Omental fat pad (tissue), 4 donors: ENCODE data around the gene GATC. TPM values are rescaled to one million over a fixed set of nuclear protein-coding genes. Genes with fewer than 3 reads are reported as not detected.
"Not testable (repeated sequence)": the region's sequence is repeated elsewhere in the genome, so short reads cannot be mapped to it uniquely, and the experiment has no call there.

Experiments
- ATAC-seq: fragments of 150-250 bp; one replicate; pipeline ENCODE4 v1.9.1; 2016; ENCODE audit warnings: mild to moderate bottlenecking, moderate library complexity; ENCODE audit not compliant: low FRiP score
- DNase-seq: peaks from one replicate; pipeline ENCODE4 v3.0.0-alpha.2; 2019; ENCODE audit warnings: low spot score
- CTCF ChIP-seq, 3 donors: fragments of 450-650 bp; IDR thresholded peaks; one replicate each; pipeline ENCODE4 v1.5.1; 2016 to 2017; ENCODE audit warnings: antibody characterized with exemption in 3 of 3, mild to moderate bottlenecking in 3 of 3, moderate library complexity in 2 of 3
- total RNA-seq, 4 donors: library from RNA; depleted of rRNA; stranded (reverse); fragments of >200 nt; gene quantifications; one replicate each; pipeline ENCODE4 v1.1.0, GENCODE V29; 2016

GATC gene
- total RNA-seq, 4 donors from 2014 or later = 22.8 to 30.7 (median 24.2) TPM

GRCh38 chr12:120432772-120433525 lies 13.3 kb upstream of the GATC start:
- no peak for DNase-seq
- TF ChIP-seq CTCF (IDR thresholded peaks at IDR 0.05) = no peak
- ATAC-seq = no peak

GRCh38 chr12:120437735-120438494 lies 8.3 kb upstream of the GATC start, which contains the start of gene COX6A1:
COX6A1 (plus strand) TSS chr12:120438113; CDS start chr12:120438127, 14 bp downstream.
- no peak for TF ChIP-seq CTCF (IDR thresholded peaks at IDR 0.05)
- DNase-seq (peak; percentile 87), ATAC-seq (peak; percentile 97)

GRCh38 chr12:120438495-120439198 lies 7.6 kb upstream of the GATC start:
- DNase-seq = no peak
- no peak for ATAC-seq
- TF ChIP-seq CTCF (IDR thresholded peaks at IDR 0.05) = no peak

- DNase-seq (no peak), ATAC-seq (peak; percentile 35)
These were observed 6.5 kb upstream of the GATC start for GRCh38 chr12:120439646-120440247.

GRCh38 chr12:120444676-120445075 lies 1.6 kb upstream of the GATC start:
- ATAC-seq (no peak), DNase-seq (no peak)
- no peak for TF ChIP-seq CTCF (IDR thresholded peaks at IDR 0.05)

More at GRCh38 chr12:120439646-120440247, 6.5 kb upstream of the GATC start:
- TF ChIP-seq CTCF (IDR thresholded peaks at IDR 0.05) = no peak

- not testable (repeated sequence) for ATAC-seq
These were observed 567 bp downstream of the GATC start for GRCh38 chr12:120446844-120447178.

GRCh38 chr12:120447992-120448391 lies 1.7 kb downstream of the GATC start:
- TF ChIP-seq CTCF (IDR thresholded peaks at IDR 0.05) = no peak
- DNase-seq (no peak), ATAC-seq (no peak)

More at GRCh38 chr12:120446844-120447178, 567 bp downstream of the GATC start:
- not testable (repeated sequence) for DNase-seq

- not testable (repeated sequence) for DNase-seq, ATAC-seq
These were observed 6.3 kb downstream of the GATC start for GRCh38 chr12:120452524-120452923.
